Measurements from ENCODE around the gene GATC.

The GATC gene, protein sequence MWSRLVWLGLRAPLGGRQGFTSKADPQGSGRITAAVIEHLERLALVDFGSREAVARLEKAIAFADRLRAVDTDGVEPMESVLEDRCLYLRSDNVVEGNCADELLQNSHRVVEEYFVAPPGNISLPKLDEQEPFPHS

DNA sequence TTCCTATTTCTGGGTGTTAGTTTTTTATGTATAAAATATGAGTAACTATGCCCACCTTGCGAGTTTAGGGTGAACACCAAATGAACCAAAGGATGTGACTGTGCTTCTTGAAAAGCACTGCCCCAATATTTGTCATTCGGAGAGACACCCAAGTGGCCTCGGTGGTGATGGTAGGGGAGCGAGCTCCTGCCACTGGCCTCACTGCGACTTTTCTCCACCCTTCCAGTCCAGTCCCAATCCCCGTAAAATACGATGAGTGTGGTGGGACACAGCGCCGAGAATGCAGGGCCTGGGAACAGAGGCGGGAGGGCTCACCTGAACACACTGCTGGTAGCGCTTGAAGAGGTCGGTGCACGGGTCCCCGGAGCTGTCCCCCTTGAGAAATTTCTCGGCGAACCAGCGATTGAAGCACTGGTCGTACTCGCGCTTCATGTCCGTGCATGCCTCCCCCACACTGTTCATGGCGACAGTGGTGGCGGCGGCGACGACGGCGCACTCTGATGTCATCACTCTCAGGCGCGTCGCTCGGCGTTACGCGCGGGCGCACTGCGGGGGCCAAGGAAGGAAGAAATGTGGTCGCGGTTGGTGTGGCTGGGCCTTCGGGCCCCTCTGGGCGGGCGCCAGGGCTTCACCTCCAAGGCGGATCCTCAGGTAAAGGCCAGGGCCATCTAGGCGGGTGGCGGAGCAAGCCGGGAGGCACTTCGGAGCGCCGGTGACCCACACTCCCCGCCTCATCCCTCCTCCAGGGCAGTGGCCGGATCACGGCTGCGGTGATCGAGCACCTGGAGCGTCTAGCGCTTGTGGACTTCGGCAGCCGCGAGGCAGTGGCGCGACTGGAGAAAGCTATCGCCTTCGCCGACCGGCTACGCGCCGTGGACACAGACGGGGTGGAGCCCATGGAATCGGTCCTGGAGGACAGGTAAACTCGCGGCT, at the start of gene GATC, which contains the start of gene TRIAP1:
GATC (plus strand) TSS at position 534 of the 933 bp plus-strand sequence; CDS start at position 571, 37 bp downstream.
TRIAP1 (minus strand) TSS at position 474 of the 933 bp plus-strand sequence; CDS start at position 462, 12 bp downstream.
- peak; percentile 81 to 86 for DNase-seq (ENCODE audit: low read depth in 2 of 2)

DNA sequence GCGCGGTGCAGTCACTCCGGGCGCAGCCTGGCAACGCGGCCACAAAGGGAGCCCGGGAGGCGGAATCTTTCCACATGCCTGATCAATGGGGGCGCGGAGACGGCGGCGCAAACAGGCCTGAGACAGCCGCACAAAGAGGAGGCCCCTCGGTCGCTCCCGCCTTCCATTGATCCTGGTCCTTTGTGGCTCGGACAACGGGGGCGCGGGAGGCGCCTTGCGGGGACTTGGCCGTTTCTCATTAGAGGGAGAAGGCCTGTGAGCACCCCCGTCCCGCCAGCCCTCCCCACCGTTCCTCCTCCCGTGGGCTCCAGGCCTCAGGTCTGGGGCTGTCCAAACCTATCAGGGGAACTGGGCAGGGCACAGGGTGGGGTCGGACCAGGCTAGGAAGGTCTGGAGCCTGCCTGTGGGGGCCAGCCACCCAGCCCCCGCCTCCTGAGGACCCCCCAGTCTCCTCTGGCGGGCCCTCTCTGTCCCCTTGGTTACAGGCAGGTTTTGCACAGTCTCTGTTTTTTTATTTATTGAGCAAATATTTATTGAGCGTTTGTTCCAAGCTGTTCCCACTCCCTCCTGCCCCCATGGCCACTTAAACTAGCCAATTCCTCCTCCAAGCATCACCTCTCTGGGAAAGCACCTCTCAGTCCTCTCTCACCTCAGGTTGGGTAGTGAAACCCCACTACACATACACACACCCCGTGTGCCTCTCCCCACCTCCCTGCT, 48.3 kb upstream of the GATC start:
- no peak for DNase-seq (ENCODE audit: low read depth in 2 of 2)

DNA sequence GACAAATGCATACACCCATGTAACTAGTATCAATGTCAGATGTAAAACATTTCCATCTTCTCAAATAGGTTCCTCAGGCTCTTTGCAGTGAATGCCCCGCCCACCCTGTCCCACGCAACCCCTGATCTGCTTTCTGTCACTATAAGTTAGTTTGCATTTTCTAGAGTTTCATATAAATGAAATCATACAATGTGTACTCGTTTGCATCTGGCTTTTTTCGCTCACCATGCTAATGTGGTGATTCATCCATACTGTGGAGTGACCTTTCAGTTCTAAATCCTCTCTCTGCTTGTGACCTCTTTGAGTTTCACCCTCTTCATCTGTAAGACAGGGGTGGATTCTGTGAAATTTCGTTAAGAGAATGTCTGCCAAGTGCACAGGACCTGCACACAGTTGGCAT, 46.7 kb upstream of the GATC start:
- DNase-seq (ENCODE audit: low read depth in 2 of 2) = no peak

DNA sequence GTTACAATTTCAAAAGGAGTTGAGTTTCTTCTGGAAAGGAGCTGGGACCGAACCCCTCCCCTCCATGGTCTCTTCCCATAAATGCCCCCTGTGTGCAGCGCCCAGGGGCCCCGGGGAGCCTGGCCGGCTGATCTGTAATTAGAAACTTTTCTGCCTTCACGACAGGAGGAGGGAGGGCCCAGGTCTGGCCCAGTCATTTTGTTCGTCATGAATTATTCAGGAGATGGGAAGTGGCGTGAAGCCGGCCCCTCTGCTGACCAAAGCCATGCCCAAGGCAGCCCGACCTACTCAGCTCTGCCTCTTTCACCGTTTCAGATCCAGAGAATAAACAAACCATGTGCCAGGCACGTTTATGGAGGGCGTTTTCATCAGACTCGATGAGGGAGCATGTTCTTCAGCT, 44.0 kb upstream of the GATC start:
- no peak for DNase-seq (ENCODE audit: low read depth in 2 of 2)

DNA sequence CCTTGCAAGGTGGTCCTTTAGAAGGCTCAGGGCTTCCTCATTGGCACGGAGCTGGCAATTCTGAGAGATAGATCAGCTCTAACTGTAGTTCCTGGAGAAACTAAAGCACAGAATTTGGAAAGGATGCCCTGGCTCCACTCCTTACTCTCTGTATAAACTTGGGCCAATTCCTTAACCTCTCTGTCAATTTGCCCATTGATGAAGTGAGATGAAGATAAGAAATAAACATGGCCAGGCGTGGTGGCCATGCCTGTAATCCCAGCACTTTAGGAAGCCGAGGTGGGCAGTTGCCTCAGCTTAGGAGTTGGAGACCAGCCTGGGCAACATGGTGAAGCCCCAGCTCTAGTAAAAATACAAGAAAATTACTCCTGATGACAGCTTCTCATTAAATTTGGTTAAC, 42.4 kb upstream of the GATC start:
- DNase-seq (ENCODE audit: low read depth in 2 of 2) = no peak

DNA sequence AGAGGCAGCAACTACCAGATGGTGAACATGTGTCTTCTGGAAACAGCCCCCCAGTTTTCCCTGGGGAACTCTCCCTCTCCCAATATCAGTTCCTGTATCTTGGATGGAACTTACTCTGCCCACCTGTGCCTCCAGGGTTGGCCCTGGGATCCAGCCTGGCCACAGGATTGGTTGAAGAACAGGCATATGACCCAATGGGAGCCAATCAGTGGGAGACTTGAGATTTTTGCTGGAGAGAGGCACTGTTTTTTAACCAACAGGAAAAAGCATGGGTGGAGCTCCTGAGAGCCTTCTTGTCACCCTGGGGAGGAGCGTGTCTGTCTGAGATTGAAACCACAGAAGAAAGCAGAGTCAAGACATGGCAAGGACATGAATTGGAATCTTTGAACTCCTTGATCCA, 42.0 kb upstream of the GATC start:
- no peak for DNase-seq (ENCODE audit: low read depth in 2 of 2)

DNA sequence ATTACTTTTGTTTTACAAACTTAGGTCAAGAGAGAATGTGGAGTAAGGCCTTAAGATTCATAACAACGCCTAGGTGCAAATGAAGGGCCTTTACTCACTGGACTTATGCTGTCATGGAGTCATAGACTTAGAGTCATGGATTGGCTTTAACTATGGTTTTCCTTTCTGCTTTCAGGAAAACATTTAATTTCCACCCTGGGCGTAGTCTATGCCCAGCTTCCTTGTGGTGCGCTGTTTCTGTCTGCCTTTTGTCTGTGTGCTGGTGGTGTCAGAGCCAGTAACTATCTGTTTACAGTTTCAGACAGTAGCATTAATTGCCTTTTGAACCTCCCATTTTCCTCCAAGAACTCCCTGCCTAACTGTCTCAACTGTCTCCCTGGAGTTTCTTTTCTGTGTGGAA, 40.2 kb upstream of the GATC start:
- DNase-seq (ENCODE audit: low read depth in 2 of 2) = no peak

DNA sequence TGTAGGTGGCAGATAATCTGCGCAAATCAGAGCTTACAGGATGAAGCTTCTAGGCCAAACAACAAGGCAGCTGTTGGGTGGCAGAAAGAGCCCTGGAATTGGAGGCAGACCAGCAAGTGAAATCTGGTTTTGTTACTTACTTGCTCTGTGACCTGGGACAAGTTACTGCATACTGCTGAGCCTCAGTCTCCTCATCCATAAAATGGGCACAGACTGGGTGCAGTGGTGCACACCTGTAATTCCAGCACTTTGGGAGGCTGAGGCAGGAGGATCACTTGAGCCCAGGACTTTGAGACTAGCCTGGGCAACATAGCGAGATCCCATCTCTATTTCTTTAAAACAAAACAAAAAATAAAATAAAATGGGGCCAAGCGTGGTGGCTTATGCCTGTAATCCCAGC, 39.7 kb upstream of the GATC start:
- DNase-seq (ENCODE audit: low read depth in 2 of 2) = no peak

DNA sequence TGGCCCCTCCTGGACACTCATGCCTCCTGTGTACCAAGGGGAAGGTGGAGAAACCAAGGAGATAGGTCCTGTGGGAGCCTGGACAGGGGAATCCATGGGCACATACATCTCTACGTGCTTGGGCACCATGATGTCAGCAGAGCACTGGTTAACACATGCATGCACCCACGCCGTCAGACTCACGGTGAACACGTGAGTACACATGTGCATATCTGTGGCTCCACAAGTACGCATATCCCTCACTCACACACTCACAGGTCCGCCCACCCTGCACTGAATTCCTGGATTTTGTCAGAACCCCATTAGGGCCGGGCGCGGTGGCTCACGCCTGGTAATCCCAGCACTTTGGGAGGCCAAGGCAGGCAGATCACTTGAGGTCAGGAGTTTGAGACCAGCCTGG, 37.5 kb upstream of the GATC start:
- DNase-seq (ENCODE audit: low read depth in 2 of 2) = no peak

DNA sequence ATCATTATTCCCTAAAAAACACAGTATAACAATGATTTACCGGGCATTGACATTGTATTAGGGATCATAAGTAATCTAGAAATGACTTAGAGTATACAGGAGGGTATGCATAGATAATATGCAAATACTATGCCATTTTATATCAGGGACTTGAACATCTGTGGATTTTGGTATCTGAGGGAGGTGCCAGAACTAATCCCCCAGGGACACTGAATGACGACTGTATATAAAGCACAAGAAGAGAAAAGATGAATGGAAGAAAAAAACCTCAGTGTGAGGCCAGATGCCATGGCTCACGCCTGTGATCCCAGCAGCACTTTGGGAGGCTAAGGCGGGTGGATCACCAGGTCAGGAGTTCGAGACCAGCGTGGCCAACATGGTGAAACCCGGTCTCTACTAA, 33.8 kb upstream of the GATC start:
- no peak for DNase-seq (ENCODE audit: low read depth in 2 of 2)

DNA sequence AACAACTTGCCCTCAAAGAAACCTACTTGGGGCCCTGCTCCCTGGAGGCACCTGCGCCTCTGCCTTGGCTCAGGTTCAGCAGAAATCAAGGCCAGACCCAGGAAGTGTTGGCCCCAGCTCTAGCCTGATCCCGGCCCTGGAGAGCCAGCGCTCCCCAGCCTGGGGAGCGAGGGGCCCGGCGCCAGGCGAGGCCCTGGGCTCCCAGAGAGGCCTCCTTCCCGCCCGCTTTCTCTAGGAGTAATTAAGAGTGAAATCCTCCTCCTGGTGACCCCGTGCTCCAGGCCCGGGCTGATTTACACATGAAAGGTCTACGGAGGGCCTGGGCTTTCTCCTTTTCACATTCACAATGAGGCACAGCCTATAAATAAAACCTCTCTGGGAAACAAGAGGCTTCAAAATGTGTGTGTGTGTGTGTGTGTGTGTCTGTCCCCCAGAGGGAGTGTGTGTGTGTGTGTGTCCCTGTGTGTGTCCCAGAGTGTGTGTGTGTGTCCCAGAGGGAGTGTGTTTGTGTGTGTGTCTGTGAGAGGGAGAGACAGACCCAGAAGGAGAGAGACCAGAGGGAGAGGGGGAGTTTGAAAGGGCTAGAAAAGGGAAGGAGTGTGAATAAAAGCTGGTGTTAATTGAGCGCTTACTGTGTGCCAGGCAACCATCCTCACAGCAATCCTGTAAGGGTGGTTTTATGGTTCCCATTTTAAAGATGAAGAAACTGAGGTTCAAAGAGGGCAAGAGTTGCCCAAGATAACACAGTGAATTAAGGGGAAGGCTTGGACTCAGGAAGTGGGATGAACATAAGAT, 32.1 kb upstream of the GATC start:
- DNase-seq (ENCODE audit: low read depth in 2 of 2) = no peak

DNA sequence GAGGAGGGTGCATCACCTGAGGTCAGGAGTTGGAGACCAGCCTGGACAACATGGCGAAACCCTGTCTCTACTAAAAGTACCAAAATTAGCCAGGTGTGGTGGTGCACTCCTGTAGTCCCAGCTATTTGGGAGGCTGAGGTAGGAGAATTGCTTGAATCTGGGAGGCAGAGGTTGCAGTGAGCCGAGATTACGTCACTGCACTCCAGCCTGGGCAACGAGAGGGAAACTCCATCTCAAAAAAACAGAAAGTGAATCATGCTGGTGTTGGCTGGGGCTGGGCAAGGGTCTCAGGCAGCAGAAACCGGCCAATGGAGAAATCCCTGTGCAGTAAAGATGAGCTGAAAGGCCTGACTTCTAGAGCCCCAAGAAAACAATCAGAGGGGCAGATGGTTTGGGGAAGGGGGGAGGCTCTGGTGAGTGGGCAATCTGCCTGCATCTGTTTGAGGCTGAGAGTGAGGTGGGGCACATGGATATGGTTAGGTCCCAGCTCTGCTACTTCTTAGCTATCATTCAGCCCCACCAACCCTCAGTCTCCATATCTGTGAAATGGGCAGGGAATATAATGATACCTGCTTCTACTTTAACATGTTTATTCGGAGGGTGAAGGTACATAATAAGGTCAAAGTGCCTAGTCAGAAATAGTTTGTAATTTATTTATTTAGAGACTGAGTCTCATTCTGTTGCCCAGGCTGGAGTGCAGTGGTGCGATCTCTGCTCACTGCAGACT, 29.6 kb upstream of the GATC start:
- DNase-seq (ENCODE audit: low read depth in 2 of 2) = no peak

DNA sequence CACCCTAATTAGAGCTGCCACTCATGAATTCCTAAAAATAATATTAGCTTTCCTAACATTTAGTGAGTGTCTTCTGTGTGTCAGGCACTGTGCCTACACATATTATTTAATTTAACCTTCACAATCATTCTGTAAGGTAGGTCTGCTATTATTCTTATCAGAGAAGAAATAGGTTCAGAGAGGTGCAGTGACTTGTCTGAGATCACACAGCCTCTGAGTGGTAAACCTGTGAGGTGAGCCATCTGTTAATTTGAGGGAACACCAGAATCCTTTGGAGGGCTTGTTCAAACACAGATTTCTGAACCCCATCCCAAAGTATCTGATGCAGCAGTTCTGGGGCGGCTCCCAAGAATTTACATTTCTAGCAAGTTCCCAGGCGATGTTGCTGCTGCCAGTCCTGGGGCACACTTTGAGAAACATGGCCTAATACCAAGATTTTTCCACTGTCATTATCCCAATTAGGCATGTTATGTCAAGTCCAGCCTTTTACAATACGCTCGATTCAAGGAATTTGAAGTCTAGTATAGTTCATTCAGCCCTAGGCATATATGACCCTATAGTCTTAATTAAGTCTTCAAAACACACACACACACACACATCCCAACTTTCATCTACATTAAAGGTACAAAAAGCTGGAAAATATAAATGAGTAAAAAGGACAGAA, 28.2 kb upstream of the GATC start:
- DNase-seq (ENCODE audit: low read depth in 2 of 2) = no peak

DNA sequence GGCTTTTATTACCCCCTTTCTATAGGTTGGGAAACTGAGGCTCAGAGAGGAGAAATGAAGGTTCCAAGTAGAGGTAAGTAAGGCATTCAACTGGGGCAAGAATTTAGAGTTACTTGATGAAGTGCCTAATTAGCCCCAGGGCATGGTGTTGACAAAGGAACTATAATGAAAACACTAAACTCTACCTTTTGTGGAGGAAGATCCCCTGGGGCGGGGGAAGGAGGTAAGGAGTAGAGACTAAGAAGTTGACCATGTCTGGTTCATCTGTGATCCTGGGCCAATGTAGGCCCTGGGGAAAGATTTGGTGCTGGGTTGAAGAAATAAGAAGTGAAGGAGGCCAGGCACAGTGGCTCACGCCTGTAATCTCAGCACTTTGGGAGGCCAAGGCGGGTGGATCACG, 24.5 kb upstream of the GATC start:
- DNase-seq (ENCODE audit: low read depth in 2 of 2) = no peak

DNA sequence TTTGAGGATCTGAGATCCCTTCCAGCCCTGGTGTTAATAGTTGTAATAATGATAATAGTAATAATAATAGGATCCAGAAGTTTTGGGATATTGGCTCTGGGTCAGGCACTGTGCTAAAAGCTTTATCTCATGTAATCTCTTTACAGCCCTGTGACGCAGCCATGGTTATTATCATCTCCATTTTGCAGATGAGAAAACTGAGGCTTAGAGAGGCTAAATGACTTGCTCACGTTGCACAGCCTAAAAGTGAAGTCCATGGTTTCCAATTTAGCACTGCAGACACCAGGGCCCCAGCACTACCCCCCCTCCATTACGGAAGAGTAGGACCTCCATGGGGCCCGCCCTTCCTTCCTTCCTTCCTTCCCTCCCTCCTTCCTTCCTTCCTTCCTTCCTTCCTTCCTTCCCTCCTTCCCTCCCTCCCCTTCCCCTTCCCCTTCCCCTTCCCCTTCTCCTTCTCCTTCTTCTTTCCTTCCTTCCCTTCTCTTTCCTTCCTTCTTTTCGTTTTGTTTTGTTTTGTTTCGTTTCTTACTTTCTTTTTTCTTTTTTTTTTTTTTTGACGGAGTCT, 23.3 kb upstream of the GATC start:
- DNase-seq (ENCODE audit: low read depth in 2 of 2) = no peak

DNA sequence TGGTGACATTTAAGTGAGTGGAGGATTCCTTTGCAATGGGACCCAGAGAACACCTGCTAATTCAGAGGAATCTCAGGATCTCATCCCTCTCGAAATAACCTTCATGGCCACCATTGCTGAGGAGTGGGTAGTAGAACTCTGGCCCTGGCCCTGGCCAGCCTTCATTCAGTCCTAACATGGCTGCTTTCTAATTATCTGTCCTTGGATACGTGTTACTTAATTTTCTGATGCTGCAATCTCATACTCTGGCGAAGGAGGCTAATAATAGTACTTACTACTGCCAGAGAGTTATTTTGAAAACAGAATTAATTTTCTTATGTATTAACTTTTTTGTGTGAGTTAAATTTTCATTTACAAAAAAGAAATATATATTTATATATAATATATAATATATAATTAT, 20.4 kb upstream of the GATC start:
- DNase-seq (ENCODE audit: low read depth in 2 of 2) = no peak

DNA sequence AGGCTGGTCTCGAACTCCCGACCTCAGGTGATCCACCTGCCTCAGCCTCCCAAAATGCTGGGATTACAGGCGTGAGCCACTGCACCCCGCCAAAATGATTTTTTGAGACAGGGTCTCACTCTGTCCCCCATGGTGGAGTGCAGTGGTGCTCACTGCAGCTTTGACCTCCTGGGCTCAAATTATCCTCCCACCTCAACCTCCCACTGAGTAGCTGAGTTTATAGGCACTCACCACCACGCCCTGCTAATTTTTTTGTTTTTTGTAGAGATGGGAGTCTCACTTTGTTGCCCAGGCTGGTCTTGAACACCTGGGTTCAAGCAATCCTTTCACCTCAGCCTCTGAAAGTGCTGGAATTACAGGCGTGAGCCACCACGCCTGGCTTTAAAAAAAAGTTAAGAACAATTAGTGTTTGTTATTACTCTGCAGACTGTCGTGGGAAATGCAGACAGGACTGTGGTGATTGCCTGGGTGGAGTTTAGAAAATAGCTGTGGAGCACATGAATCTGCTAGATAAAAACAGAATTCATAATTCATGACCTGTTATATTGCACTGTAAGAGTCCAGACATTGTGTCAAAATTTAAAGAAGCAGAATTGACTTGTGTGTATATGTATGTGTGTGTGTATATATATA, 17.5 kb upstream of the GATC start:
- DNase-seq (ENCODE audit: low read depth in 2 of 2) = no peak

DNA sequence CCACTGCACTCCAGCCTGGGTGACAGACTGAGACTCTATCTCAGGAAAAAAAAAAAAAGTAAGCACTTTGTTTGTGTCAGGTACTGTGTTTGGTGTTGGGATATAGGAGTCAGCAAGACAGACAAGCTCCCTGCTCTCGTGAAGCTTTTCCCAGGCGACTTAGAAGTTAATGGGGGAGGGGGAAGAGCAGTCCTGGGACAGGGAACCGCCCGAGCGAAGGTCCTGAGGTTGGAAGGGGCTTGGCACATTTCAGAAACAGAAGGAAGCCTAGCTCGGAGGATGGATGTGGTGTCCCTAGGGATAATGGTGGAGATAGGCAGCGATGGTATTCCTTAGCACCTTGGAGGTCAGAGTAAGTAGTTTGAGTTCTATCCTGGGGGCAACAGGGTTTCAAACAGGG, 16.9 kb upstream of the GATC start:
- DNase-seq (ENCODE audit: low read depth in 2 of 2) = no peak

DNA sequence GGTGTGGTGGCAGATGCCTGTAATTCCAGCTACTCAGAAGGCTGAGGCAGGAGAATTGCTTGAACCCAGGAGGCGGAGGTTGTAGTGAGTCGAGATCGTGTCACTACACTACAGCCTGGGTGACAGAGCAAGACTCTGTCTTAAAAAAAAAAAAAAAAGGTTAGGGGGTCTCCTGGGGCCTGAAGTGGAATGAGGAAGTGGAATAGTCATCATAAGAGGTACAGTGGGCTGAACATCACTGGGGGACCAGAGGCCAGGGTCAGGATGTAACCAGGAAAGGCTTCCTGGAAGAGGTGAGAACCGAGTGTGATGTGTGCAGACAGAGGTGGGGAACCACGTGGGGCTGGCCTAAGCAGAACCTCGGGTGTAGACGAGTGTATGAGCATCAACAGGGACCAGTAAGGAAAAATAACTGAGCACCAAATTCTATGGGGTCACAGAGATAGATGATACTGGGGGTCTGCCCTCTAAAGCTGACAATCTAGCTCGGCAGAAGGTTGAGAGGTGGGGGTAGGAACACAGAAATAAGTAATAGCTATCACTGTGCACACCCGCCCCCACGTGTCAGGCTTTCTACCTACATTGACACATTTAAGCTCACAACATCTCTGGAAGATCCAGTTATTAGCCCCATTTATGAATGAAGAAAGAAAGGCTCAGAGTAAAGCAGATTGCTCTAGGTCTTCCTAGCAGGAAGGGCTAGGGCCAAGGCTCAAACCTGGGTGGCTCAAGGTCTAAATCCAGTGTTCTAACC, 13.3 kb upstream of the GATC start:
- no peak for DNase-seq (ENCODE audit: low read depth in 2 of 2)
